ENCODE results near the gene PCYOX1L.
"Not testable (repeated sequence)": the region's sequence is repeated elsewhere in the genome, so short reads cannot be mapped to it uniquely, and the experiment has no call there.

DNA sequence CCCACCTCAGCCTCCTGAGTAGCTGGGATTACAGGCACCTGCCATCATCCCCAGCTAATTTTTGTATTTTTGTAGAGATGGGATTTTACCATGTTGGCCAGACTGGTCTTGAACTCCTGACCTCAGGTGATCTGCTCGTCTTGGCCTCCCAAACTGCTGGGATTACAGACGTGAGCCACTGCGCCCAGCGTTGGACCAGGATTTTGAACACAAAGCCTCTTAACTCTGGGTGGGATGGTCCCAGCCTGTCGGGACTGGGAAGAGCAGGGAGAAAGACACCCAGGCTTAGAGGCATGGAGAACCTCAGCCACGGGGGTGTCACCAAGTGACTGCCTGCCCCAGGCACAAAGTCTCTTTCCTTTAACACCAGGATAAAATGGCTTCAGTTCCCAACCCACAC is 33.2 kb downstream of the PCYOX1L start:
- TF ChIP-seq CTCF (IDR thresholded peaks at IDR 0.05; ENCODE audit: low read depth, low read length); EZH2phosphoT487 (IDR thresholded peaks at IDR 0.05; ENCODE audit: low read depth): not testable (repeated sequence)
